ENCODE measurements around the gene CDIPT. TPM values are rescaled to one million over a fixed set of nuclear protein-coding genes. Genes with fewer than 3 reads are reported as not detected.

Gene CDIPT
- total RNA-seq, 1 experiment from 2014 or later: 58.3 TPM

GRCh38 chr16:29830774-29831173 is 32.3 kb downstream of the CDIPT start:
- H2AFZ ChIP-seq (ENCODE audit: low read depth, low read length, poor library complexity, severe bottlenecking): no peak overlapping the region

GRCh38 chr16:29826342-29826695 is 36.7 kb downstream of the CDIPT start:
- DNase-seq (ENCODE audit: low read depth, low spot score) (no peak), ATAC-seq (no peak)
- ChIA-PET POLR2A (interaction anchor here (0.7 to 1.2 kb wide), 2 partner anchors 15 to 205 kb away, joined by 3 read pairs; partner anchors contain the start of gene TLCD3B), CTCF (interaction anchor here (2.2 to 4.9 kb wide), 2 partner anchors 10 to 22 kb away, joined by 12 to 29 read pairs; partner anchors contain the start of gene PAGR1), RAD21 (ENCODE audit: low non-redundant PET in 1 of 2, low total read pairs in 2 of 2, uncharacterized antibody in 2 of 2, unreplicated experiment in 2 of 2) (no interaction called here)
- H3K9ac ChIP-seq (ENCODE audit: low read length): peak overlapping the region; percentile 56
- intact Hi-C loops (cut with micrococcal nuclease): no loop called here
- no peaks in the 10 kb centered on the region for H4K20me1 ChIP-seq (ENCODE audit: insufficient read depth)
- no peaks in the 10 kb centered on the region for H3K36me3 ChIP-seq (ENCODE audit: control insufficient read depth in 1 of 2, insufficient read depth in 2 of 2, low read length in 2 of 2)
- peak overlapping the region; percentile 98 for H3K27ac ChIP-seq (ENCODE audit: low read depth, low read length)
- no TSS peak for BruUV-seq (replicated peaks)
- peak overlapping the region; percentile 78 for H3K4me2 ChIP-seq (ENCODE audit: low read length)
- no peaks in the 10 kb centered on the region for H3K9me2 ChIP-seq (ENCODE audit: insufficient read depth)
- no peaks in the 10 kb centered on the region for H3K9me3 ChIP-seq (ENCODE audit: control insufficient read depth in 1 of 2, insufficient read depth in 1 of 2, low read depth in 1 of 2, low read length in 2 of 2)
- no peak overlapping the region for H3K4me3 ChIP-seq (replicated peaks in 1 of 2; ENCODE audit: low read depth in 1 of 2, low read length in 2 of 2)
- H2AFZ ChIP-seq (ENCODE audit: low read depth, low read length, poor library complexity, severe bottlenecking): no peak overlapping the region
- H3K27me3 ChIP-seq (ENCODE audit: insufficient read depth, low read length): no peaks in the 10 kb centered on the region
- peaks cover 28% of the 10 kb centered on the region for H3K79me2 ChIP-seq (ENCODE audit: insufficient read depth, low read length)
- H3K4me1 ChIP-seq (ENCODE audit: control insufficient read depth in 1 of 2, insufficient read depth in 2 of 2, low read length in 2 of 2): peaks cover 71 to 90% of the 10 kb centered on the region in 2 experiments
- no peak for TF ChIP-seq FOSL1 (IDR thresholded peaks at IDR 0.05; ENCODE audit: low read depth)
- no peak for TF ChIP-seq TCF7L2 (IDR thresholded peaks at IDR 0.05; ENCODE audit: borderline replicate concordance, extremely low read depth, insufficient read depth, insufficient read length)
- TF ChIP-seq EGR1 (IDR thresholded peaks at IDR 0.05; ENCODE audit: low read depth): no peak
- no peak for TF ChIP-seq SP1 (IDR thresholded peaks at IDR 0.05; ENCODE audit: low read depth)
- TF ChIP-seq POLR2AphosphoS5 (IDR thresholded peaks at IDR 0.05; ENCODE audit: low read depth, low read length): no peak
- no peak for TF ChIP-seq ZNF274 (IDR thresholded peaks at IDR 0.05; ENCODE audit: low read depth, low read length)
- TF ChIP-seq SRF (IDR thresholded peaks at IDR 0.05; ENCODE audit: low read depth): no peak
- no peak for TF ChIP-seq JUND (IDR thresholded peaks at IDR 0.05)
- no peak for TF ChIP-seq EZH2 (IDR thresholded peaks at IDR 0.05)
- TF ChIP-seq YY1 (IDR thresholded peaks at IDR 0.05; ENCODE audit: extremely low read depth, insufficient replicate concordance, low read depth, low read length): no peak
- no peak for TF ChIP-seq EZH2phosphoT487 (IDR thresholded peaks at IDR 0.05; ENCODE audit: borderline replicate concordance)
- TF ChIP-seq POLR2A (IDR thresholded peaks at IDR 0.05; ENCODE audit: borderline replicate concordance, extremely low read depth, insufficient read depth, insufficient read length): no peak
- no peak for TF ChIP-seq RAD21 (IDR thresholded peaks at IDR 0.05; ENCODE audit: low read depth)
- TF ChIP-seq ATF3 (IDR thresholded peaks at IDR 0.05): no peak

More at GRCh38 chr16:29830774-29831173, 32.3 kb downstream of the CDIPT start:
- H3K36me3 ChIP-seq (ENCODE audit: control insufficient read depth in 1 of 2, insufficient read depth in 2 of 2, low read length in 2 of 2): peaks cover 2 to 4% of the 10 kb centered on the region in 2 experiments; a peak in 2 of 4 replicates
- BruUV-seq (replicated peaks): no TSS peak
- peaks cover 28 to 50% of the 10 kb centered on the region in 2 experiments for H3K4me1 ChIP-seq (ENCODE audit: control insufficient read depth in 1 of 2, insufficient read depth in 2 of 2, low read length in 2 of 2)
- intact Hi-C loops (cut with micrococcal nuclease): no loop called here
- H3K9me2 ChIP-seq (ENCODE audit: insufficient read depth): no peaks in the 10 kb centered on the region
- H3K9me3 ChIP-seq (ENCODE audit: control insufficient read depth in 1 of 2, insufficient read depth in 1 of 2, low read depth in 1 of 2, low read length in 2 of 2): no peaks in the 10 kb centered on the region
- DNase-seq (ENCODE audit: low read depth, low spot score) (no peak), ATAC-seq (no peak)
- H3K79me2 ChIP-seq (ENCODE audit: insufficient read depth, low read length): no peaks in the 10 kb centered on the region; the same call in 1 of the 2 replicates
- no peak overlapping the region for H3K27ac ChIP-seq (ENCODE audit: low read depth, low read length)
- TF ChIP-seq TCF7L2 (IDR thresholded peaks at IDR 0.05; ENCODE audit: borderline replicate concordance, extremely low read depth, insufficient read depth, insufficient read length) (no peak), POLR2AphosphoS5 (IDR thresholded peaks at IDR 0.05; ENCODE audit: low read depth, low read length) (no peak), SRF (IDR thresholded peaks at IDR 0.05; ENCODE audit: low read depth) (no peak), ZBTB33 (IDR thresholded peaks at IDR 0.05; ENCODE audit: extremely low read depth, insufficient replicate concordance, low read length) (no peak)
- H3K4me3 ChIP-seq (replicated peaks in 1 of 2; ENCODE audit: low read depth in 1 of 2, low read length in 2 of 2): no peak overlapping the region
- H3K9ac ChIP-seq (ENCODE audit: low read length): no peak overlapping the region
- no peaks in the 10 kb centered on the region for H3K27me3 ChIP-seq (ENCODE audit: insufficient read depth, low read length)
- no peak overlapping the region for H3K4me2 ChIP-seq (ENCODE audit: low read length)
- no peaks in the 10 kb centered on the region for H4K20me1 ChIP-seq (ENCODE audit: insufficient read depth)
- CTCF ChIA-PET: no interaction called here
- RAD21 ChIA-PET (ENCODE audit: low non-redundant PET in 1 of 2, low total read pairs in 2 of 2, uncharacterized antibody in 2 of 2, unreplicated experiment in 2 of 2): no interaction called here
- POLR2A ChIA-PET: no interaction called here

Measured in HCT116 (cell line).